Measurements from ENCODE around the gene SSC5D. TPM values are rescaled to one million over a fixed set of nuclear protein-coding genes. Genes with fewer than 3 reads are reported as not detected.

Gene SSC5D
- total RNA-seq, 2 experiments from 2014 or later: 0.33 TPM; not detected in 1

DNA sequence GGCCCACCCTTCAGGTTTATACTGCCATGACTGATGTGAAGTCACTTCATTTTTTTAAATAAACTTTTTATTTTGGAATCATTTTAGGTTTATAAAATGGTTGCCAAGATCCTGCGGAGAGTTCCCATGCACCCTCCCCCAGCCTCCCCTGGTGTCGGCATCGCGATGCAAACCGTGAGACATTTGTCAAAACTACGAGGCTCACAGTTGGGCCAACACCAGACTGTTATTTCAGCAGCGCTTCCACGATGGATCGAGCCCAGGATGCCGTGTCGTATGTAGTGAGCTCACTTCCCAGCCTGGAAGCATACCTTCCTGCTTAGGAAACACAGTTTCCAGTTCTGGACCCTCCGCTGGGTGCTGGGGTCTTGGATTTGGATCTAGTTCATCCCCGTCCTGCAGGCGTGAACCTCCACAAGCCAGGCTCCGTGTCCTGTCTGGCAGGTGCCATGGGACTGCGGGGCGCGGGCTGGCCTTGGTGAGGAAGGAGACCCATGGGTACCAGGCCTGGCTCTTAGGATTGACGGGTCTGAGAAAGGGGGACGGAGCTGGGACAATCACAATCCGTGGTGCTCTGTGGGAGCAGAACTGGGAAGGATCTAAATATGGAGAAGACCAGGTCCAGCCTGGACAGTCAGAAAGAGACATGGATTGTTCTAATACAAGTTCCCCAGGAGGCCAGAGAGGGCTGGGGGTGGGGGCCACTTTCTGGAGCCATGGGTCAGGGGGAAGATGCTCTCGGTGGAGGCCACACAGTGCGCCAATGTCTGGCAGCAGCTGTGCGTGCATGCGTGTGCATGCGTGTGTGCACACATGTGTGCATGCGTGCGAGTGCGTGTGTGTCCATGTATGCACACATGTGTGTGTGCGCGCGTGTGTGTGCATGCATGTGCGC is 51.1 kb downstream of the SSC5D start:
- intact Hi-C loops (cut with micrococcal nuclease): no loop called here
- Mint-ChIP-seq H3K27me3 (peaks cover 3% of the 10 kb centered on the region), H3K4me3 (peak overlapping the region; percentile 6), H3K27ac (no peak overlapping the region), H3K9me3 (no peaks in the 10 kb centered on the region), H3K4me1 (ENCODE audit: low read depth) (no peaks in the 10 kb centered on the region), H3K36me3 (no peaks in the 10 kb centered on the region)
- ChIA-PET POLR2A (no interaction called here), CTCF (interaction anchor here (0.6 kb wide), 1 partner anchor 78 kb away, joined by 4 read pairs; no protein-coding TSS in a partner anchor)
- DNase-seq: no peak

DNA sequence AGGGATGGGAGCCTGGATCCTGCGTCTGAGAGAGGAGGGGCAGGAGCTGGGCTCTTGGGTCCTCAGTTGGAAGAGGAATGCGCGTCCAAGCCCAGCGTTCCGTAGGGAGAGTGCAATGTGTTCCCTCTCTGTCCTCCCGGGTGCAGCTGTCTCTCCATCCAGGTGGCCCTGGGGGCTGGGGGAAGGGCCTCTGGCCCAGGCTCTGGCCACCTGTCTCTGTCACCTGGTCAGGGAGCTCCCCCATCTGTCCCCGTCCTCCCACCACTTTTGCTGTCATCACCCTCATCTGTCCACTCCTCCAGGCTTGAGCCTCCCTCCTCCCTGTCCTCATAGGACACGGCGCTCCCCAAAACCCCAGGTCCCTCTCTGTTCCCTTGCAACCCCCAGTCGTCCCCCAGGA is 52.4 kb downstream of the SSC5D start:
- no peaks in the 10 kb centered on the region for H3K9me3 Mint-ChIP-seq
- intact Hi-C loops (cut with micrococcal nuclease): no loop called here
- no peak overlapping the region for H3K4me3 Mint-ChIP-seq
- DNase-seq: no peak
- H3K36me3 Mint-ChIP-seq: no peaks in the 10 kb centered on the region
- H3K4me1 Mint-ChIP-seq (ENCODE audit: low read depth): no peaks in the 10 kb centered on the region
- no peak overlapping the region for H3K27ac Mint-ChIP-seq
- ChIA-PET POLR2A (no interaction called here), CTCF (no interaction called here)
- H3K27me3 Mint-ChIP-seq: peaks cover 8% of the 10 kb centered on the region

GRCh38 chr19:55541091-55541490 is 52.9 kb downstream of the SSC5D start:
- Mint-ChIP-seq H3K4me1 (ENCODE audit: low read depth) (no peaks in the 10 kb centered on the region), H3K36me3 (no peaks in the 10 kb centered on the region), H3K27me3 (peaks cover 12% of the 10 kb centered on the region), H3K9me3 (no peaks in the 10 kb centered on the region), H3K4me3 (no peak overlapping the region), H3K27ac (no peak overlapping the region)
- ChIA-PET POLR2A (no interaction called here), CTCF (no interaction called here)
- DNase-seq: no peak
- intact Hi-C loops (cut with micrococcal nuclease): no loop called here

DNA sequence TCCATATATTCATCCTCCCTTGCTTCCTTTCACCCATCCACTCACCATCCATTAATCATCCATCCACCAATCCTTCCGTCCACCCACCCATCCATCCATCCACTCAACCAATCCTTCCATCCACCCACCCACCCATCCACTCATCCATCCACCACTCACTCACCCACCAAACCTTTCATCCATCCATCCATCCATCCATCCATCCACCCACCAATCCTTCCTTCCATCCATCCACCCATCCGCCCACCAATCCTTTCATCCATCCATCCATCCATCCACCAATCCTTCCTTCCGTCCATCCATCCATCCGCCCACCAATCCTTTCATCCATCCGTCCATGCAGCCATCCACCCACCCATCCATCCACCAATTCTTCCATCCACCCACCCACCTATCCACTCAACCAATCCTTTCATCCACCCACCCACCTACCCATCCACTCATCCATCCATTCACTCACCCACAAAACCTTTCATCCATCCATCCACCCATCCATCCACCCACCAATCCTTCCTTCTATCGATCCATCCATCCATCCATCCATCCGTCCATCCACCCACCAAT is 54.1 kb downstream of the SSC5D start:
- POLR2A ChIA-PET: no interaction called here
- intact Hi-C loops (cut with micrococcal nuclease): no loop called here

DNA sequence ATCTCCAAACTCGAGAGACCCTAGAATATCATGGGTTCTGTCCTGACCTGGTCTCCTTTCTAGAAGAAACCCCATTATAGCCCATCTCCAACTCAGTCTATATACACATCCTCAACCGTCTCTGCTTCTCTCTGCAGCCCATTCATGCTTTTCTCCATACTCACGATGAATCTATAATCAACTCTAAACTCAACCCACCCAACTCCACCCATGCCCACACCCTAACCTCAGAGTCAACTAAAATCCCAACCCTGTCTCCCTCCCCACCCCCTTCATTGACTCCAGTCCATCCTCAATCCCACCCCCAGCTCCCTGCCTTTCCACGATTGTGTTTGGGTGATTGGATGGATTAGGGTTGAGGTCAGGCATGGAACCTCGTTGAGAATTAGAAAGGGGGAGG is 55.3 kb downstream of the SSC5D start:
- DNase-seq: no peak
- CTCF ChIA-PET: no interaction called here

More for the DNA sequence above, 54.1 kb downstream of the SSC5D start:
- no peaks in the 10 kb centered on the region for H3K9me3 Mint-ChIP-seq
- H3K4me1 Mint-ChIP-seq (ENCODE audit: low read depth): no peaks in the 10 kb centered on the region
- H3K27ac Mint-ChIP-seq: no peak overlapping the region
- H3K4me3 Mint-ChIP-seq: no peak overlapping the region
- H3K27me3 Mint-ChIP-seq: peaks cover 14% of the 10 kb centered on the region
- no peaks in the 10 kb centered on the region for H3K36me3 Mint-ChIP-seq
- CTCF ChIA-PET: no interaction called here
- no peak for DNase-seq

GRCh38 chr19:55544014-55544413 is 55.8 kb downstream of the SSC5D start:
- Mint-ChIP-seq H3K4me3 (no peak overlapping the region), H3K27me3 (peaks cover 19% of the 10 kb centered on the region), H3K36me3 (no peaks in the 10 kb centered on the region), H3K27ac (no peak overlapping the region), H3K9me3 (no peaks in the 10 kb centered on the region), H3K4me1 (ENCODE audit: low read depth) (no peaks in the 10 kb centered on the region)
- ChIA-PET POLR2A (no interaction called here), CTCF (no interaction called here)
- intact Hi-C loops (cut with micrococcal nuclease): no loop called here
- DNase-seq: no peak

More for the DNA sequence above, 55.3 kb downstream of the SSC5D start:
- POLR2A ChIA-PET: no interaction called here
- no peaks in the 10 kb centered on the region for H3K9me3 Mint-ChIP-seq
- no peak overlapping the region for H3K27ac Mint-ChIP-seq
- H3K27me3 Mint-ChIP-seq: peaks cover 19% of the 10 kb centered on the region
- no peak overlapping the region for H3K4me3 Mint-ChIP-seq
- H3K36me3 Mint-ChIP-seq: no peaks in the 10 kb centered on the region
- intact Hi-C loops (cut with micrococcal nuclease): no loop called here
- H3K4me1 Mint-ChIP-seq (ENCODE audit: low read depth): no peaks in the 10 kb centered on the region

- no peak for DNase-seq
- H3K9me3 Mint-ChIP-seq: no peaks in the 10 kb centered on the region
- peaks cover 20% of the 10 kb centered on the region for H3K27me3 Mint-ChIP-seq
- CTCF ChIA-PET: no interaction called here
- no peak overlapping the region for H3K4me3 Mint-ChIP-seq
- no peaks in the 10 kb centered on the region for H3K4me1 Mint-ChIP-seq (ENCODE audit: low read depth)
- POLR2A ChIA-PET: no interaction called here
- H3K27ac Mint-ChIP-seq: no peak overlapping the region
- no peaks in the 10 kb centered on the region for H3K36me3 Mint-ChIP-seq
- intact Hi-C loops (cut with micrococcal nuclease): no loop called here
These were observed 56.7 kb downstream of the SSC5D start for GRCh38 chr19:55544776-55545439.

- Mint-ChIP-seq H3K4me1 (ENCODE audit: low read depth) (no peaks in the 10 kb centered on the region), H3K27ac (no peak within 1 kb of the TSS), H3K9me3 (no peaks in the 10 kb centered on the region), H3K36me3 (no peaks in the 10 kb centered on the region), H3K27me3 (peaks cover 20% of the 10 kb centered on the region), H3K4me3 (no peak within 1 kb of the TSS)
- ChIA-PET POLR2A (no interaction called here), CTCF (no interaction called here)
- intact Hi-C loops (cut with micrococcal nuclease): no loop called here
- no peak for DNase-seq
These were observed 57.2 kb downstream of the SSC5D start, which contains the start of gene SBK3 for GRCh38 chr19:55545443-55545842. Gene SBK3, minus strand, starts transcription at chr19:55545543. Its CDS starts 0 bp downstream, at chr19:55545543.

DNA sequence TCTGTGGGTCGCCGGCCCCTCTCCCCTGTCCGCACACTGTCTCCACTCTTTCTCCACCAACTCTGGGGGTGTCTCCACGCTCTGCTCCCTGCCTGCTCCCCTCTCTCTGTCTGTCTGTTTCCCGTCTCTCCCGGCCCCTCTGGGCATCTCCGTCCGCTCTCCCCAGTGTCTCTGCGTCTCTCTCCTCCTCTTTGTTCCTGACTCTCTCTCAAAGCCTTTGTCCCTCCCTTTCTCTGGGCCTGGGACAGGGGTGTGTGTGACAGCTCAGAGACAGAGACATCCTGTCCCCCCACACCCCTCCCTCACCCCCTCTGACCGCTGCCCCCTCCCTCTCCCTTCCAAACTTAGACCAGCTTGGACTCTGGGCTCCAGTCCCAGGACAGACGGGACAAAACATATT is 57.8 kb downstream of the SSC5D start:
- H3K27me3 Mint-ChIP-seq: peaks cover 20% of the 10 kb centered on the region
- H3K27ac Mint-ChIP-seq: no peak overlapping the region
- POLR2A ChIA-PET: no interaction called here
- no peak overlapping the region for H3K4me3 Mint-ChIP-seq
- no peaks in the 10 kb centered on the region for H3K9me3 Mint-ChIP-seq
- CTCF ChIA-PET: interaction anchor here (0.9 kb wide), 1 partner anchor 42 kb away, joined by 3 read pairs; no protein-coding TSS in a partner anchor
- H3K4me1 Mint-ChIP-seq (ENCODE audit: low read depth): no peaks in the 10 kb centered on the region
- no peak for DNase-seq
- H3K36me3 Mint-ChIP-seq: no peaks in the 10 kb centered on the region
- intact Hi-C loops (cut with micrococcal nuclease): no loop called here

GRCh38 chr19:55546822-55547614 is 58.8 kb downstream of the SSC5D start:
- CTCF ChIA-PET: interaction anchor here (0.9 kb wide), 1 partner anchor 43 kb away, joined by 3 read pairs; no protein-coding TSS in a partner anchor
- H3K27me3 Mint-ChIP-seq: peaks cover 20% of the 10 kb centered on the region
- no peak overlapping the region for H3K4me3 Mint-ChIP-seq
- H3K4me1 Mint-ChIP-seq (ENCODE audit: low read depth): no peaks in the 10 kb centered on the region
- no peaks in the 10 kb centered on the region for H3K36me3 Mint-ChIP-seq
- DNase-seq: no peak
- POLR2A ChIA-PET: no interaction called here
- no peaks in the 10 kb centered on the region for H3K9me3 Mint-ChIP-seq
- no peak overlapping the region for H3K27ac Mint-ChIP-seq
- intact Hi-C loops (cut with micrococcal nuclease): no loop called here

- Mint-ChIP-seq H3K9me3 (no peaks in the 10 kb centered on the region), H3K4me3 (no peak overlapping the region), H3K27ac (no peak overlapping the region), H3K36me3 (no peaks in the 10 kb centered on the region), H3K27me3 (peaks cover 19% of the 10 kb centered on the region), H3K4me1 (ENCODE audit: low read depth) (no peaks in the 10 kb centered on the region)
- DNase-seq: no peak
- intact Hi-C loops (cut with micrococcal nuclease): no loop called here
- ChIA-PET POLR2A (no interaction called here), CTCF (no interaction called here)
These were observed 61.5 kb downstream of the SSC5D start for GRCh38 chr19:55549500-55550320.
